Ishikawa (cell line): Measurements from ENCODE around the gene CYB5D1.

Experiments
- CEBPB ChIP-seq: IDR thresholded peaks from 2 replicates; pipeline ENCODE4 v1.6.1; 2012
- CREB1 ChIP-seq: IDR thresholded peaks from 2 replicates; pipeline ENCODE4 v1.6.1; 2012; ENCODE audit warnings: low read depth
- EGR1 ChIP-seq: IDR thresholded peaks from 2 replicates; pipeline ENCODE4 v1.6.1; 2012
- EP300 ChIP-seq: IDR thresholded peaks from 2 replicates; pipeline ENCODE4 v1.6.1; 2012; ENCODE audit warnings: borderline replicate concordance
- FOXM1 ChIP-seq: IDR thresholded peaks from 2 replicates; pipeline ENCODE4 v1.6.1; 2012; ENCODE audit warnings: low read depth, borderline replicate concordance
- MAX ChIP-seq: IDR thresholded peaks from 2 replicates; pipeline ENCODE4 v1.6.1; 2012
- NFIC ChIP-seq: IDR thresholded peaks from 2 replicates; pipeline ENCODE4 v1.6.1; 2012
- RAD21 ChIP-seq: IDR thresholded peaks from 2 replicates; pipeline ENCODE4 v1.6.1; 2012; ENCODE audit warnings: low read depth
- REST ChIP-seq: IDR thresholded peaks from 2 replicates; pipeline ENCODE4 v1.6.1; 2012; ENCODE audit warnings: low read depth, mild to moderate bottlenecking
- TAF1 ChIP-seq: IDR thresholded peaks from 2 replicates; pipeline ENCODE4 v1.6.1; 2012; ENCODE audit warnings: low read depth, mild to moderate bottlenecking
- TCF12 ChIP-seq: IDR thresholded peaks from 2 replicates; pipeline ENCODE4 v1.6.1; 2012; ENCODE audit warnings: low read depth
- TEAD4 ChIP-seq: IDR thresholded peaks from 2 replicates; pipeline ENCODE4 v1.6.1; 2012
- USF1 ChIP-seq: IDR thresholded peaks from 2 replicates; pipeline ENCODE4 v1.6.1; 2012
- YY1 ChIP-seq: IDR thresholded peaks from 2 replicates; pipeline ENCODE4 v1.6.1; 2012; ENCODE audit warnings: low read depth
- ZBTB7A ChIP-seq: IDR thresholded peaks from 2 replicates; pipeline ENCODE4 v1.6.1; 2012; ENCODE audit warnings: low read depth

CYB5D1 gene

GRCh38 chr17:7886227-7887037, 28.6 kb downstream of the CYB5D1 start:
- TF ChIP-seq FOXM1 (no peak), CREB1 (no peak), TAF1 (no peak; the same call in 1 of the 2 replicates), TEAD4 (no peak), YY1 (no peak), CEBPB (no peak), TCF12 (no peak), NFIC (no peak), REST (no peak), MAX (no peak), ZBTB7A (no peak; the same call in 1 of the 2 replicates), RAD21 (no peak)

GRCh38 chr17:7887038-7887481, 29.3 kb downstream of the CYB5D1 start:
- TF ChIP-seq TAF1 (no peak), RAD21 (peak; percentile 3; the same call in 1 of the 2 replicates)

GRCh38 chr17:7887482-7888183, 29.8 kb downstream of the CYB5D1 start:
- TF ChIP-seq YY1: 0 out of 2 replicates have a peak, but pooled peaks have one; percentile 47
- TF ChIP-seq TEAD4: no peak
- no peak for TF ChIP-seq TCF12
- no peak for TF ChIP-seq RAD21
- TF ChIP-seq USF1: no peak
- no peak for TF ChIP-seq CEBPB
- TF ChIP-seq TAF1: peak; percentile 38; the same call in 1 of the 2 replicates
- peak; percentile 85 for TF ChIP-seq NFIC
- peak; percentile 33; the same call in 1 of the 2 replicates for TF ChIP-seq MAX
- no peak for TF ChIP-seq REST
- TF ChIP-seq CREB1: no peak
- TF ChIP-seq EGR1: 0 out of 2 replicates have a peak, but pooled peaks have one; percentile 8
- TF ChIP-seq FOXM1: 0 out of 2 replicates have a peak, but pooled peaks have one; percentile 17
- TF ChIP-seq ZBTB7A: 0 out of 2 replicates have a peak, but pooled peaks have one; percentile 23
- TF ChIP-seq EP300: no peak; the same call in 1 of the 2 replicates

- no peak for TF ChIP-seq FOXM1
- no peak for TF ChIP-seq ZBTB7A
- TF ChIP-seq EGR1: no peak; the same call in 1 of the 2 replicates
- TF ChIP-seq TCF12: peak; percentile 61; the same call in 1 of the 2 replicates
- TF ChIP-seq YY1: no peak
- no peak for TF ChIP-seq RAD21
- TF ChIP-seq NFIC: peak; percentile 38; the same call in 1 of the 2 replicates
- TF ChIP-seq CREB1: no peak
- no peak for TF ChIP-seq USF1
- TF ChIP-seq EP300: peak; percentile 45; the same call in 1 of the 2 replicates
- TF ChIP-seq TEAD4: no peak
- no peak for TF ChIP-seq TAF1
- no peak for TF ChIP-seq CEBPB
- TF ChIP-seq MAX: peak; percentile 42; the same call in 1 of the 2 replicates
- no peak for TF ChIP-seq REST
Observed at GRCh38 chr17:7888184-7888920, 30.5 kb downstream of the CYB5D1 start, which contains the start of gene CHD3. Gene CHD3, plus strand, starts transcription at chr17:7888789. Its CDS starts 212 bp downstream, at chr17:7889001.
